Ishikawa (cell line): Measurements from ENCODE around the gene MT1E.

Experiments used
- CEBPB ChIP-seq: IDR thresholded peaks from 2 replicates; pipeline ENCODE4 v1.6.1; 2012
- CREB1 ChIP-seq: IDR thresholded peaks from 2 replicates; pipeline ENCODE4 v1.6.1; 2012; ENCODE audit warnings: low read depth
- EGR1 ChIP-seq: IDR thresholded peaks from 2 replicates; pipeline ENCODE4 v1.6.1; 2012
- EP300 ChIP-seq: IDR thresholded peaks from 2 replicates; pipeline ENCODE4 v1.6.1; 2012; ENCODE audit warnings: borderline replicate concordance
- FOXM1 ChIP-seq: IDR thresholded peaks from 2 replicates; pipeline ENCODE4 v1.6.1; 2012; ENCODE audit warnings: low read depth, borderline replicate concordance
- MAX ChIP-seq: IDR thresholded peaks from 2 replicates; pipeline ENCODE4 v1.6.1; 2012
- NFIC ChIP-seq: IDR thresholded peaks from 2 replicates; pipeline ENCODE4 v1.6.1; 2012
- RAD21 ChIP-seq: IDR thresholded peaks from 2 replicates; pipeline ENCODE4 v1.6.1; 2012; ENCODE audit warnings: low read depth
- TAF1 ChIP-seq: IDR thresholded peaks from 2 replicates; pipeline ENCODE4 v1.6.1; 2012; ENCODE audit warnings: low read depth, mild to moderate bottlenecking
- TEAD4 ChIP-seq: IDR thresholded peaks from 2 replicates; pipeline ENCODE4 v1.6.1; 2012
- YY1 ChIP-seq: IDR thresholded peaks from 2 replicates; pipeline ENCODE4 v1.6.1; 2012; ENCODE audit warnings: low read depth
- ZBTB7A ChIP-seq: IDR thresholded peaks from 2 replicates; pipeline ENCODE4 v1.6.1; 2012; ENCODE audit warnings: low read depth
- TF ChIP-seq, protein P1 (sequence below): IDR thresholded peaks from 2 replicates; pipeline ENCODE4 v1.6.1; 2012
- TF ChIP-seq, protein P2 (sequence below): IDR thresholded peaks from 2 replicates; pipeline ENCODE4 v1.6.1; 2012; ENCODE audit warnings: low read depth, mild to moderate bottlenecking

The MT1E gene

DNA sequence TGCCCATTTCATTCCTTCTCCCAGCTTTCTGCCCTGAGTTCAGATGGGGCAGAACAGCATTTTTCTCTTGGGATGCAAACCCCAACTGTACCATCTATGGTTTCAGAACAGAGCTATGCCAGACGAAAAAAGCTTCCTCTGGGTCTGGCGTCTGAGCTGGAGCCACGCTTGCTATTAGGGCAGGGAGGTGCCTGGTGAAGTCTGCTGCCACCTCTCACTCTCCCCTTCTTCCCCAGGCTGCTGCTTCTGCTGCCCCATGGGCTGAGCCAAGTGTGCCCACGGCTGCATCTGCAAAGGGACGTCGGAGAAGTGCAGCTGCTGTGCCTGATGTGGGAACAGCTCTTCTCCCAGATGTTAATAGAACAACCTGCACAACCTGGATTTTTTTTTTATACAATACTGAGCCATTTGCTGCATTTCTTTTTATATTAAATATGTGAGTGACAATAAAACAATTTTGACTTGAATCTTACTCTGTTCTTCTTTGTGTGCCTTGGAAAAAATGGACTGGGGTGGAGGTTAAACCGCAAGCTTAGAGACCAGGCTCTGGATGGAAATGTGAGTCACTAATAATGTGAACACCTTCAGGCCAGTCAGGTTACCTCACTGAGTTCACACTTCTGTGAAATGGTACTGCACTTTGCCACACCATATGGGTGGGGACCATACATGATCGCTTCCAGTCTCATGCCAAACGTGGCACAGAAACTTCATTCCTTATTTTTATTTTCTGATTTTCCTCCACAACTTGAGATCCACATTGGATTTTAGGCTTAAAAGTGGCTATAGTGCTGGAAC is 11.2 kb downstream of the MT1E start:
- TF ChIP-seq EP300 (no peak), CEBPB (no peak), MAX (no peak), YY1 (no peak), EGR1 (no peak), TEAD4 (no peak), CREB1 (no peak), TAF1 (no peak), NFIC (no peak), FOXM1 (no peak), RAD21 (no peak)
- TF ChIP-seq, protein P1, sequence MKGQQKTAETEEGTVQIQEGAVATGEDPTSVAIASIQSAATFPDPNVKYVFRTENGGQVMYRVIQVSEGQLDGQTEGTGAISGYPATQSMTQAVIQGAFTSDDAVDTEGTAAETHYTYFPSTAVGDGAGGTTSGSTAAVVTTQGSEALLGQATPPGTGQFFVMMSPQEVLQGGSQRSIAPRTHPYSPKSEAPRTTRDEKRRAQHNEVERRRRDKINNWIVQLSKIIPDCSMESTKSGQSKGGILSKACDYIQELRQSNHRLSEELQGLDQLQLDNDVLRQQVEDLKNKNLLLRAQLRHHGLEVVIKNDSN: no peak
- TF ChIP-seq, protein P2, sequence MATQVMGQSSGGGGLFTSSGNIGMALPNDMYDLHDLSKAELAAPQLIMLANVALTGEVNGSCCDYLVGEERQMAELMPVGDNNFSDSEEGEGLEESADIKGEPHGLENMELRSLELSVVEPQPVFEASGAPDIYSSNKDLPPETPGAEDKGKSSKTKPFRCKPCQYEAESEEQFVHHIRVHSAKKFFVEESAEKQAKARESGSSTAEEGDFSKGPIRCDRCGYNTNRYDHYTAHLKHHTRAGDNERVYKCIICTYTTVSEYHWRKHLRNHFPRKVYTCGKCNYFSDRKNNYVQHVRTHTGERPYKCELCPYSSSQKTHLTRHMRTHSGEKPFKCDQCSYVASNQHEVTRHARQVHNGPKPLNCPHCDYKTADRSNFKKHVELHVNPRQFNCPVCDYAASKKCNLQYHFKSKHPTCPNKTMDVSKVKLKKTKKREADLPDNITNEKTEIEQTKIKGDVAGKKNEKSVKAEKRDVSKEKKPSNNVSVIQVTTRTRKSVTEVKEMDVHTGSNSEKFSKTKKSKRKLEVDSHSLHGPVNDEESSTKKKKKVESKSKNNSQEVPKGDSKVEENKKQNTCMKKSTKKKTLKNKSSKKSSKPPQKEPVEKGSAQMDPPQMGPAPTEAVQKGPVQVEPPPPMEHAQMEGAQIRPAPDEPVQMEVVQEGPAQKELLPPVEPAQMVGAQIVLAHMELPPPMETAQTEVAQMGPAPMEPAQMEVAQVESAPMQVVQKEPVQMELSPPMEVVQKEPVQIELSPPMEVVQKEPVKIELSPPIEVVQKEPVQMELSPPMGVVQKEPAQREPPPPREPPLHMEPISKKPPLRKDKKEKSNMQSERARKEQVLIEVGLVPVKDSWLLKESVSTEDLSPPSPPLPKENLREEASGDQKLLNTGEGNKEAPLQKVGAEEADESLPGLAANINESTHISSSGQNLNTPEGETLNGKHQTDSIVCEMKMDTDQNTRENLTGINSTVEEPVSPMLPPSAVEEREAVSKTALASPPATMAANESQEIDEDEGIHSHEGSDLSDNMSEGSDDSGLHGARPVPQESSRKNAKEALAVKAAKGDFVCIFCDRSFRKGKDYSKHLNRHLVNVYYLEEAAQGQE: no peak

DNA sequence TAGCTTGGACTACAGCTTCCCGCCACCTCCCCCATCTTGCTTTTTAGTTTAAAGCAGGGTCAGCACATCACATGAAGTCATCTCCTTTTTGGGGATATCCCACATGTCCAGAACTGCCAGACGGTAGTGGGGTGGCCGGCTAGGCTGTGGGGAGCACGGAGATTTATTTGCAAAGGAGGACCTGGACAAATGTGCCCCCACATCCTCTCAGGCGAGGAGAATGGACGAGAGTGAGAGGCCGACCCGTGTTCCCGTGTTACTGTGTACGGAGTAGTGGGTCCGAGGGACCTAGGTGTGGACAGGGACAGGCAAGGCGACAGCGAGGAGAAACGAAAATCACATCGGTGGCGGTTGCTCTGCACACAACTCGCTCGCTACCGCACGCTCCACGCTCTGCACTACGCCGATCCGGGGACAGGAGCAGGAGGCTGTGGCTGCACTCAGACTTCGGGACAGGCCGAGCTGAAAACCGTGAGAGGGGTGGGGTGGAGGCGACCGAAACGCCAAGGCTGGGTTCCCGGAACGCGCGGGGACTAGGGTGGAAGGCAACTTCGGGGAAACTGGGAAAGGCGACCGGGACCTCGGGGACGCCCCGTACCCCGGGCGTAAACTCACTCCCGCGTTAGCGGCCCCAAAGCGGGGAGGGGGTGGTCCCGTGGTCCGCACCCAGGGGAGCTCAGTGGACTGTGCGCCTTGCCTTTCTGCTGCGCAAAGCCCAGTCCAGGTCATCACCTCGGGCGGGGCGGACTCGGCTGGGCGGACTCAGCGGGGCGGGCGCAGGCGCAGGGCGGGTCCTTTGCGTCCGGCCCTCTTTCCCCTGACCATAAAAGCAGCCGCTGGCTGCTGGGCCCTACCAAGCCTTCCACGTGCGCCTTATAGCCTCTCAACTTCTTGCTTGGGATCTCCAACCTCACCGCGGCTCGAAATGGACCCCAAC is 12.5 kb downstream of the MT1E start, which contains the start of gene MT1A:
MT1A (plus strand) TSS at position 853 of the 937 bp plus-strand sequence; CDS start at position 926, 73 bp downstream.
- TF ChIP-seq TEAD4 (no peak), YY1 (no peak), ZBTB7A (no peak), TAF1 (no peak), MAX (no peak), EGR1 (no peak), RAD21 (no peak), EP300 (no peak), CREB1 (no peak), CEBPB (no peak)
- TF ChIP-seq, protein P2: no peak
- TF ChIP-seq, protein P1: no peak

- no peak for TF ChIP-seq ZBTB7A
- TF ChIP-seq RAD21: no peak
- TF ChIP-seq, protein P2: no peak
- no peak for TF ChIP-seq MAX
- TF ChIP-seq EGR1: no peak
- no peak for TF ChIP-seq TEAD4
- TF ChIP-seq, protein P1: no peak
- TF ChIP-seq YY1: no peak
Observed at GRCh38 chr16:56639045-56639444, 13.5 kb downstream of the MT1E start.
